Superior temporal gyrus (tissue), 1 donor: Measurements from ENCODE around the gene BST1.
A peak's percentile ranks its signal among the peaks of the same experiment; 100 is the strongest.

ENCODE experiments used
- DNase-seq: peaks from one replicate; pipeline ENCODE4 v3.0.0-alpha.2; 2016; ENCODE audit errors: extremely low spot score

BST1 gene

GRCh38 chr4:15676899-15677298 is 26.0 kb upstream of the BST1 start:
- DNase-seq: no peak

GRCh38 chr4:15677507-15677988 is 25.3 kb upstream of the BST1 start:
- DNase-seq: no peak

DNA sequence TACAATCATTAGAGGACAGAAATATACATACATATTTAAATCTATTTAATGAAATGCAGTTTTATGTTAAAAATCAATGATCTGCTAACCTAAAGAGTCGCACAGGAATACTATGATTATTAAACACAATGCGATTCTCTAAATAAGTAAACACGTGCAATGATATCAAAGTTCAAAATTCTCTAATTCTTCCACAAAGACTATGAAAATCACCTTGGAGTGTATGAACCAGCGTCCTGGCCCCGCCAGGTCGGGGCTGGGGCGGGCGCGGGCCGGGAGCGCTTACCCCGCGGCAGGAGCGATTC is 21.8 kb upstream of the BST1 start:
- DNase-seq: no peak

- peak; percentile 99 for DNase-seq
Measured at GRCh38 chr4:15681372-15682241, 21.3 kb upstream of the BST1 start, which contains the start of gene FAM200B. FAM200B (plus strand) TSS chr4:15681827; CDS start chr4:15686978, 5,151 bp downstream.

GRCh38 chr4:15682242-15683142 is 20.4 kb upstream of the BST1 start:
- no peak for DNase-seq

GRCh38 chr4:15683143-15683495 is 19.7 kb upstream of the BST1 start:
- DNase-seq: no peak

- no peak for DNase-seq
Measured at GRCh38 chr4:15684498-15684897, 18.4 kb upstream of the BST1 start.

GRCh38 chr4:15688051-15688450 is 14.8 kb upstream of the BST1 start:
- DNase-seq: no peak

DNA sequence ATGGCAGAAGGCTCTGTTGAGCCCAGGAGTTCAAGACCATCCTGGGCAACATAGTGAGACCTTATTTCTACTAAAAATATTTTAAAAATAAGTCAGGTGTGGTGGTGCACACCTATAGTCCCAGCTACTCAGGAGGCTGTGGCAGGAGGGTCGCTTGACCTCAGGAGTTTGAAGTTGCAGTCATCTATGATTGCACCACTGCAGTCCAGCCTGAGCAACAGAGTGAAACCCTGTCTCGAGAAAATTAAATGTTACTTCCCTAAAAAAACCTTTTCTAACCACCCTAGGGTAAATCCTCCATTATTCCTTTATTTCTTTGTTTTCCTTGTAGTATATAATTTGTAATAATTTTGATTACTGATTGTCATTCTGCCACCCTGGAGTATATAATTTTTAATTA is 13.3 kb upstream of the BST1 start:
- DNase-seq: no peak

- DNase-seq: no peak
Measured at GRCh38 chr4:15690020-15690809, 12.7 kb upstream of the BST1 start.

- DNase-seq: peak; percentile 62
Measured at GRCh38 chr4:15691346-15692135, 11.3 kb upstream of the BST1 start.

GRCh38 chr4:15692602-15693001 is 10.3 kb upstream of the BST1 start:
- no peak for DNase-seq

- DNase-seq: no peak
Measured at GRCh38 chr4:15694431-15694830, 8.4 kb upstream of the BST1 start.

DNA sequence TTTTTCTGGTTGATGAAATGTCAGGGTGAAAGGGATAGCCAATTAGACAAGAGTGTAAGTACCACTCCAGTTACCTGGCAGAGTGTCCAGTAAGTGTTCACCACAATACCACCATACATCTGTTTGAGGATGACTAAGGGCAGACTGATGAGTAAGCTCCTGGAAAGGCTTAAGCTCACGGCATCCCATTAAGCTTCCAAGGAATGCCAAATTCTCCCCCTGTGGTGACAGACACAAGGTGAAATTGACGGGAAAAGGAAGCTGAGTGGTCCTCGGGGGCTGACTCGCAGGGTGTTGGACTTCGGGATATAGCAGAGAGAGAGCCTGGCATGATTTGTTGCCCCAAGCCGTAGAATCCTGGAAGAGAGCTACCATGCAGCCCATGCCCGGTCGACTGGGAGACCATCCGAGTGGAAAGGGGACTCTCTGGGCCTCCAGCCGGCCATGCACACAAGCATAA is 7.6 kb upstream of the BST1 start:
- no peak for DNase-seq

DNA sequence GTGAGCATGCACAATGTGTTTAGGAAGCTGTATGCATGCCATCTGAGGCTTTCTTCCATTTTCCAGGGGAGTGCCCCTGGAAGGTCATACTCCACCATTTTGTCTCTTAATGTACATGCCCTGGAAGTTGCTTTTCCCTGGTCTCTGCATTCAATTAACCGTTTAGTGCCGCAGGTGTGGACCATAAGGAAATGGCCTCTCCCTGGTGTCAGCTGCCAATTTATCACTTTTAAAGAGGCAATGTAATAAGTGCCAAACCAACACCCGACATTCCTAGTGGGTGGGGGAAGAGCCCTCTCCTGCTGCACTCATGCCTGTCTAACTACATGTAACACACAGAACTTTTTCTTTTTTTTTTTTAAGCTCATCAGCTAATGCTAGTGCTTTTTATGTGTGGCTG is 7.1 kb upstream of the BST1 start:
- DNase-seq: no peak

DNA sequence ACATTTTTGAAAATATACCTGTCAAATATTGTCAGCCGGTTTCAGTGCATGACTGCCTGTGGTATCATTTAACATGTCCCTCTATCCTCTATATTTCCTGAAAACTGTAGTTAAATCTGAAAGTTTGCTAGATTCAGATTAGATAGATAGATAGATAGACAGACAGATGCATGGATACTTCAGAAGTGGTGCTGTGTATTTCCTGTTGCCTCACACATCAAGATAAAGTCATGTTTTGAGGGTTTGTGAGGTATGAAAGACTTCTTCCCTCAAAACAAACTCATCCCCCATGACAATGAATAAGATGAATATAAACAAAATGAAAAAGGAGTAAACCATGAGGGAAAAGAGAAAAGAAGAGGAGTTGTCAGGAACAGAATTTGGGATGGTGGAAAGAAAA is 6.0 kb upstream of the BST1 start:
- no peak for DNase-seq

DNA sequence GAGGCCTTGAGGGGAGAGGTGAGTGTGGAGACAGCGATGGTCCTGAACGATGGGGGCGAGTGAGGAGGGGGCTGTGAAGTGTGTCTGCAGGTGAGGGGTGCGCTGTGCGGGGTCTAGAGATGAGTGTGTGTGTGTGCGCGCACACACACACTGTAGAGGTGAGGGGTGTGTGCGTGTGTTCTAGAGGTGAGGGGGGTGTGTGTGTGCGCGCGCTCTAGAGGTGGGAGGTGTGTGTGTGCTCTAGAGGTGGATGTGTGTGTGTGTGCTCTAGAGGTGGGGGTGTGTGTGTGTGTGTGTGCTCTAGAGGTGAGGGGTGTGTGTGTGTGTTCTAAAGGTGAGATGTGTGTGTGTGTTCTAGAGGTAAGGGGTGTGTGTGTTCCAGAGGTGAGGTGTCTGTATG is 574 bp downstream of the BST1 start:
- no peak for DNase-seq

GRCh38 chr4:15704129-15704528 is 1.3 kb downstream of the BST1 start:
- DNase-seq: no peak

GRCh38 chr4:15706646-15707362 is 3.9 kb downstream of the BST1 start:
- DNase-seq: no peak

GRCh38 chr4:15707363-15707715 is 4.5 kb downstream of the BST1 start:
- DNase-seq: no peak

GRCh38 chr4:15711762-15712161 is 8.9 kb downstream of the BST1 start:
- DNase-seq: no peak
